Glutamatergic neuron (in vitro differentiated cells): Measurements from ENCODE around the gene CUL2. TPM values are rescaled to one million over a fixed set of nuclear protein-coding genes. Genes with fewer than 3 reads are reported as not detected.

Source experiments
- DNase-seq: peaks from one replicate; pipeline ENCODE4 v3.0.0; 2022
- H3K27ac Mint-ChIP-seq: one replicate; pipeline ENCODE4 v1.8.0; 2020; ENCODE audit warnings: mild to moderate bottlenecking, mixed read lengths, inconsistent platforms; ENCODE audit not compliant: unreplicated experiment
- H3K27me3 Mint-ChIP-seq: one replicate; pipeline ENCODE4 v1.8.0; 2020; ENCODE audit warnings: mild to moderate bottlenecking, moderate library complexity, mixed read lengths, inconsistent platforms; ENCODE audit not compliant: unreplicated experiment
- H3K36me3 Mint-ChIP-seq: one replicate; pipeline ENCODE4 v1.8.0; 2020; ENCODE audit warnings: mild to moderate bottlenecking, mixed read lengths, inconsistent platforms; ENCODE audit not compliant: unreplicated experiment
- H3K4me1 Mint-ChIP-seq: one replicate; pipeline ENCODE4 v1.8.0; 2020; ENCODE audit warnings: mild to moderate bottlenecking, low read depth, mixed read lengths, inconsistent platforms; ENCODE audit not compliant: unreplicated experiment
- H3K4me3 Mint-ChIP-seq: one replicate; pipeline ENCODE4 v1.8.0; 2020; ENCODE audit warnings: mild to moderate bottlenecking, mixed read lengths, inconsistent platforms; ENCODE audit not compliant: unreplicated experiment
- H3K9me3 Mint-ChIP-seq: one replicate; pipeline ENCODE4 v1.8.0; 2020; ENCODE audit warnings: mild to moderate bottlenecking, moderate library complexity, mixed read lengths, inconsistent platforms; ENCODE audit not compliant: unreplicated experiment
- total RNA-seq: library from RNA; stranded (reverse); fragmentation: NEBNext Ultra II Directional; extraction: Animal tissue kit (Norgen Biotek cat#: 25700); gene quantifications from one replicate; pipeline ENCODE4 v1.2.1, GENCODE V29; 2021; ENCODE audit not compliant: unreplicated experiment
- TF ChIP-seq, protein P1 (sequence below): fragments of 200-600 bp; sonication (generic); IDR thresholded peaks from one replicate; pipeline ENCODE4 v1.5.0; 2021; ENCODE audit not compliant: partially characterized antibody, unreplicated experiment

The CUL2 gene
- total RNA-seq, 1 donor from 2014 or later: 45.5 TPM

DNA sequence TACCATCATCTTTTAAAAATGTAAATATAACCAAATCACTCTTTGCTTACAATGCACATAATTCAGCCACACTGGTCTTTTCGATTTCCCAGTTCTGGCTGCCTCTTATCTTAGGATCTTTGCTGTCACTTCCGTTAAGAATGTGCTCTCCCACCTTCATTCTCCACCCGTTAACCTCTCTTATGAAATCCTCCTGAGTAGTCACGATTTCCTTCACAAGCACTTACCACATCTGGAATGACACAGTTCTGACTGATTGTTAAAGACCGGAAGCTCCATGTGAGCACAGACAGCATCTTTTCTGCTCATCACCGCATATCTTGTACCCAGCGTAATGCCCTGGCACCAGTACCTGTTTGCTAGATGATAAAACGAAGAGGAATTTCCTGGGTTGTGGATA lies 84.3 kb downstream of the CUL2 start:
- no peak for DNase-seq
- Mint-ChIP-seq H3K27me3 (peaks cover 2% of the 10 kb centered on the region), H3K4me3 (no peak overlapping the region), H3K27ac (no peak overlapping the region), H3K36me3 (no peaks in the 10 kb centered on the region), H3K9me3 (no peaks in the 10 kb centered on the region), H3K4me1 (no peaks in the 10 kb centered on the region)
- TF ChIP-seq, protein P1, sequence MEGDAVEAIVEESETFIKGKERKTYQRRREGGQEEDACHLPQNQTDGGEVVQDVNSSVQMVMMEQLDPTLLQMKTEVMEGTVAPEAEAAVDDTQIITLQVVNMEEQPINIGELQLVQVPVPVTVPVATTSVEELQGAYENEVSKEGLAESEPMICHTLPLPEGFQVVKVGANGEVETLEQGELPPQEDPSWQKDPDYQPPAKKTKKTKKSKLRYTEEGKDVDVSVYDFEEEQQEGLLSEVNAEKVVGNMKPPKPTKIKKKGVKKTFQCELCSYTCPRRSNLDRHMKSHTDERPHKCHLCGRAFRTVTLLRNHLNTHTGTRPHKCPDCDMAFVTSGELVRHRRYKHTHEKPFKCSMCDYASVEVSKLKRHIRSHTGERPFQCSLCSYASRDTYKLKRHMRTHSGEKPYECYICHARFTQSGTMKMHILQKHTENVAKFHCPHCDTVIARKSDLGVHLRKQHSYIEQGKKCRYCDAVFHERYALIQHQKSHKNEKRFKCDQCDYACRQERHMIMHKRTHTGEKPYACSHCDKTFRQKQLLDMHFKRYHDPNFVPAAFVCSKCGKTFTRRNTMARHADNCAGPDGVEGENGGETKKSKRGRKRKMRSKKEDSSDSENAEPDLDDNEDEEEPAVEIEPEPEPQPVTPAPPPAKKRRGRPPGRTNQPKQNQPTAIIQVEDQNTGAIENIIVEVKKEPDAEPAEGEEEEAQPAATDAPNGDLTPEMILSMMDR: no peak

DNA sequence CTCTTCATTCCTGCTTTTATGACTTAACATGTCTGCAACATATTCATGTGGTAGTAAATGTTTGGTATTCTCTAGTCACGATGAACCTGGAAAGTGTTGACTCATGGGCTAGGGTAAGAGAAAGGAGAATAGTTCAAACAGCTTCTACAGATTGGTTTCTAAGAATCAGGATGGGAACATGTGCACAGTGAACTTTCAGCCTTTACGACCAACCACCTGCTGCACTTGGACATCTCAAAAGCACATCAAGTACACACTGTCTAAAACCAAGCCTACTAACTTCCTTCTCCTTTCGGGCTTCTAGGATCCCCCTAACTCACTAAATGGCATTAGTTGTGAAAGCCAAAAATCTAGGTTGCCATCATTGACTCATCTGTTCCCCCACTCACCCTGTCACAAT lies 85.5 kb downstream of the CUL2 start:
- H3K4me3 Mint-ChIP-seq: no peak overlapping the region
- no peaks in the 10 kb centered on the region for H3K4me1 Mint-ChIP-seq
- H3K27ac Mint-ChIP-seq: no peak overlapping the region
- peaks cover 2% of the 10 kb centered on the region for H3K27me3 Mint-ChIP-seq
- TF ChIP-seq, protein P1: no peak
- no peaks in the 10 kb centered on the region for H3K36me3 Mint-ChIP-seq
- DNase-seq: no peak
- no peaks in the 10 kb centered on the region for H3K9me3 Mint-ChIP-seq

DNA sequence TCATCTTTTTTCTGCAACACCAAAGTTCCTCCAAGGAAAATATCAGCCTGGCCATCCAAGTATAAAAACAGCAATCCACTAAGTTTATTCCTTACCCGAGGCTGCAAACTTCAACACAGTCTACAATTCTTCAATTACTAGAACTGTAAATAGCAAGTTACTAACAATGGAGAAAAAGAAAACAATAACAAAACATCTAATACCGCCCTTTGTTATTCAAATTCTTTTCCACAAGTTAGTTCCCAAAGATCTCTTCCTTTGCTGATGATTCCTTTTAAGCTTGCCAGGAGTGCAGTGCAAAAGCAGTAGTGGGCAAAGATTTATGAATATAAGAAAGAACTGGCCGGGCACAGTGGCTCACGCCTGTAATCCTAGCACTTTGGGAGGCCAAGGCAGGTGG lies 86.2 kb downstream of the CUL2 start:
- H3K27ac Mint-ChIP-seq: no peak overlapping the region
- DNase-seq: no peak
- no peaks in the 10 kb centered on the region for H3K36me3 Mint-ChIP-seq
- no peaks in the 10 kb centered on the region for H3K9me3 Mint-ChIP-seq
- no peak overlapping the region for H3K4me3 Mint-ChIP-seq
- peaks cover 2% of the 10 kb centered on the region for H3K27me3 Mint-ChIP-seq
- H3K4me1 Mint-ChIP-seq: no peaks in the 10 kb centered on the region
- TF ChIP-seq, protein P1: no peak

DNA sequence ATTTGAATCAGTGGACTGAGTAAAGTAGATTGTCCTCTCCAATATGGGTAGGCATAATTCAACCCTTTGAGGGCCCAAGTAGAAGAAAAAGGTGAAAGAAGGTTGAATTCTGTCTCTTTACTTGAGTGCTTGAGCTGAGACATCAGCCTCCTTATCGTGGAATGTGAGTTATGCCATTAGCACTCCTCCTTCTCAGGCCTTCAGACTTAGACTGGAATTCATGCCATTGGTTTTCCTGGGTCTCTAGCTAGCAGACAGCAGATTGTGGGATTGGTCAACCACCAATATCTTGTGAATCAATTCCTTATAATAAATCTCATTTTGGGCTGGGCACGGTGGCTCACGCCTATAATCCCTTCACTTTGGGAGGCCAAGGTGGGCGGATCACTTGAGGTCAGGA lies 89.2 kb downstream of the CUL2 start:
- Mint-ChIP-seq H3K36me3 (no peaks in the 10 kb centered on the region), H3K4me1 (no peaks in the 10 kb centered on the region), H3K27ac (no peak overlapping the region), H3K4me3 (no peak overlapping the region), H3K27me3 (peaks cover 4% of the 10 kb centered on the region), H3K9me3 (peaks cover 4% of the 10 kb centered on the region)
- DNase-seq: no peak
- TF ChIP-seq, protein P1: no peak

DNA sequence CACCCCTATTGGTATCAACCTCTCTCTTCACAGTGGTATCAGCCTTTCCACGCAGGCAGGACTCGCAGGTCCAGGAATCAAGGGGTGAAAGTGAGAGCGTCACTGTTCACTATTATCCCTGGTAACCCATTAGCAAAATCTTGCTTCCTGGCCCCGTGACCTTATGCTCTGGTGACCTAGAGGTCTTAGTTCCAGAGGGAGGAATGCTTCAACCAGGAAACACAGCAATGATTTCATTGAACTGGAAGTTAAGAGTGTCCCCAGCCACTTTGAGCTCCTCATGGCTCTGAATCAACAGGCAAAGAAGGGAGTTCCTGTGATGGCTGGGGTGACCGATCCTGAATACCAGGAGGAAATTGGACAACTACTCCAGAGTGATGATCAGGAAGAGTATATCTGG lies 90.6 kb downstream of the CUL2 start:
- Mint-ChIP-seq H3K36me3 (no peaks in the 10 kb centered on the region), H3K27ac (no peak overlapping the region), H3K4me1 (no peaks in the 10 kb centered on the region), H3K9me3 (peaks cover 4% of the 10 kb centered on the region), H3K4me3 (no peak overlapping the region), H3K27me3 (peaks cover 4% of the 10 kb centered on the region)
- no peak for DNase-seq
- TF ChIP-seq, protein P1: no peak
